HG02759 (cell line): ENCODE measurements around the gene KLHDC4.

Experiments
- ATAC-seq: cut with Tn5 transposase; IDR thresholded peaks from one replicate; pipeline ENCODE4 v1.9.1; 2021; ENCODE audit warnings: mild to moderate bottlenecking, moderate library complexity; ENCODE audit not compliant: unreplicated experiment

Gene KLHDC4

GRCh38 chr16:87662254-87663204 is 103.3 kb downstream of the KLHDC4 start:
- ATAC-seq, result no peak

GRCh38 chr16:87661561-87661960 is 104.2 kb downstream of the KLHDC4 start:
- no peak for ATAC-seq

GRCh38 chr16:87658564-87659225 is 107.1 kb downstream of the KLHDC4 start:
- ATAC-seq, result no peak
